PC-9 (cell line): Measurements from ENCODE around the gene ZNF385B.

ENCODE experiments used
- CTCF ChIP-seq: fragments of 200-600 bp; sonication (generic); conservative IDR thresholded peaks from 2 replicates; pipeline ENCODE4 v1.6.1; 2017; ENCODE audit warnings: mixed run types, antibody characterized with exemption, mild to moderate bottlenecking, moderate library complexity
- EZH2 ChIP-seq: fragments of 200-600 bp; sonication (generic); IDR thresholded peaks from 2 replicates; pipeline ENCODE4 v1.8.0; 2017; ENCODE audit warnings: antibody characterized with exemption, low read depth

GRCh38 chr2:179724403-179724802 is 137.0 kb downstream of the ZNF385B start:
- TF ChIP-seq CTCF (no peak), EZH2 (no peak)
